Measurements from ENCODE around the gene F8A2. TPM values are rescaled to one million over a fixed set of nuclear protein-coding genes. Genes with fewer than 3 reads are reported as not detected.
"Not testable (repeated sequence)": the region's sequence is repeated elsewhere in the genome, so short reads cannot be mapped to it uniquely, and the experiment has no call there.

Gene F8A2
- not detected for total RNA-seq
- long read RNA-seq, donor 1, transcript F8A2-201 (1 exons, 1,116 nt), result major isoform, 40 of 40 reads
- long read RNA-seq, donor 1, partial matches to known transcripts, result 0 of 40 reads
- long read RNA-seq, donor 1, other reads (novel, unspliced or antisense), result 0 of 40 reads
- long read RNA-seq, donor 2, result 0 reads

- H3K36me3 ChIP-seq (ENCODE audit: low read depth); intact Hi-C loops (cut with DNase I, micrococcal nuclease); H3K4me3 ChIP-seq; DNase-seq; H3K4me1 ChIP-seq (ENCODE audit: low read depth); H3K9me3 ChIP-seq: not testable (repeated sequence)
- ATAC-seq, result peak; percentile 91
Measured at GRCh38 chrX:155381843-155382528, at the start of gene F8A2. Gene F8A2 (plus strand): TSS chrX:155382095. CDS start chrX:155382115, 20 bp downstream.

GRCh38 chrX:155333544-155334100, 48.3 kb upstream of the F8A2 start:
- no peak for DNase-seq
- no peaks in the 10 kb centered on the region for H3K36me3 ChIP-seq (ENCODE audit: low read depth)
- TF ChIP-seq CTCF (IDR thresholded peaks at IDR 0.05), result no peak
- no peak for ATAC-seq
- no peaks in the 10 kb centered on the region for H3K9me3 ChIP-seq
- no peak overlapping the region for H3K4me3 ChIP-seq
- H3K4me1 ChIP-seq (ENCODE audit: low read depth), result no peaks in the 10 kb centered on the region
- intact Hi-C loops (cut with DNase I, micrococcal nuclease), result no loop called here

- ATAC-seq, result peak; percentile 88
- no peaks in the 10 kb centered on the region for H3K9me3 ChIP-seq
- no peaks in the 10 kb centered on the region for H3K36me3 ChIP-seq (ENCODE audit: low read depth)
- intact Hi-C loops (cut with DNase I, micrococcal nuclease), result no loop called here
- no peaks in the 10 kb centered on the region for H3K4me1 ChIP-seq (ENCODE audit: low read depth)
- H3K4me3 ChIP-seq, result no peak within 1 kb of the TSS
- TF ChIP-seq CTCF (IDR thresholded peaks at IDR 0.05), result no peak
- DNase-seq, result peak in 1 of 3 donors; percentile 33
Measured at GRCh38 chrX:155334486-155335336, 47.2 kb upstream of the F8A2 start, which contains the start of gene CLIC2. Gene CLIC2 (minus strand): TSS chrX:155334614. CDS start chrX:155334427, 187 bp downstream.

- H3K4me1 ChIP-seq (ENCODE audit: low read depth); intact Hi-C loops (cut with DNase I, micrococcal nuclease); H3K4me3 ChIP-seq; H3K36me3 ChIP-seq (ENCODE audit: low read depth); H3K9me3 ChIP-seq; DNase-seq; ATAC-seq: not testable (repeated sequence)
Measured at GRCh38 chrX:155335337-155335712, 46.6 kb upstream of the F8A2 start.

GRCh38 chrX:155345689-155346088, 36.2 kb upstream of the F8A2 start:
- H3K9me3 ChIP-seq; H3K4me1 ChIP-seq (ENCODE audit: low read depth); H3K36me3 ChIP-seq (ENCODE audit: low read depth); H3K4me3 ChIP-seq; intact Hi-C loops (cut with DNase I, micrococcal nuclease); ATAC-seq; DNase-seq: not testable (repeated sequence)

- ATAC-seq; intact Hi-C loops (cut with DNase I, micrococcal nuclease); DNase-seq; H3K9me3 ChIP-seq; H3K4me3 ChIP-seq; H3K4me1 ChIP-seq (ENCODE audit: low read depth); H3K36me3 ChIP-seq (ENCODE audit: low read depth): not testable (repeated sequence)
Measured at GRCh38 chrX:155349448-155349847, 32.4 kb upstream of the F8A2 start.

- H3K9me3 ChIP-seq; intact Hi-C loops (cut with DNase I, micrococcal nuclease); DNase-seq; H3K4me3 ChIP-seq; ATAC-seq; H3K36me3 ChIP-seq (ENCODE audit: low read depth); H3K4me1 ChIP-seq (ENCODE audit: low read depth): not testable (repeated sequence)
Measured at GRCh38 chrX:155363712-155364111, 18.2 kb upstream of the F8A2 start.

- DNase-seq; H3K4me1 ChIP-seq (ENCODE audit: low read depth); H3K4me3 ChIP-seq; intact Hi-C loops (cut with DNase I, micrococcal nuclease); H3K9me3 ChIP-seq; H3K36me3 ChIP-seq (ENCODE audit: low read depth): not testable (repeated sequence)
- peak; percentile 30 for ATAC-seq
Measured at GRCh38 chrX:155373777-155374458, 8.0 kb upstream of the F8A2 start.

GRCh38 chrX:155379802-155380201, 2.1 kb upstream of the F8A2 start:
- H3K9me3 ChIP-seq; H3K4me3 ChIP-seq; DNase-seq; H3K4me1 ChIP-seq (ENCODE audit: low read depth); H3K36me3 ChIP-seq (ENCODE audit: low read depth); intact Hi-C loops (cut with DNase I, micrococcal nuclease); ATAC-seq: not testable (repeated sequence)

GRCh38 chrX:155382529-155382967, 653 bp downstream of the F8A2 start:
- peak; percentile 71 for ATAC-seq
- H3K36me3 ChIP-seq (ENCODE audit: low read depth); H3K9me3 ChIP-seq; H3K4me3 ChIP-seq; DNase-seq; H3K4me1 ChIP-seq (ENCODE audit: low read depth); intact Hi-C loops (cut with DNase I, micrococcal nuclease): not testable (repeated sequence)

Data from mucosa of descending colon (tissue), 3 donors.